Measurements from ENCODE around the gene C1orf21.

C1orf21 gene

GRCh38 chr1:184513966-184514365 is 127.1 kb downstream of the C1orf21 start:
- DNase-seq (ENCODE audit: low read depth) = peak; percentile 80

GRCh38 chr1:184514447-184514846 is 127.6 kb downstream of the C1orf21 start:
- peak; percentile 7 for DNase-seq (ENCODE audit: low read depth)

GRCh38 chr1:184517130-184517529 is 130.3 kb downstream of the C1orf21 start:
- DNase-seq (ENCODE audit: low read depth) = no peak

- no peak for DNase-seq (ENCODE audit: low read depth)
Measured at GRCh38 chr1:184518736-184519357, 132.0 kb downstream of the C1orf21 start.

GRCh38 chr1:184520336-184520735 is 133.5 kb downstream of the C1orf21 start:
- DNase-seq (ENCODE audit: low read depth) = peak; percentile 14

- peak; percentile 48 for DNase-seq (ENCODE audit: low read depth)
Measured at GRCh38 chr1:184524248-184524647, 137.4 kb downstream of the C1orf21 start.

- DNase-seq (ENCODE audit: low read depth) = no peak
Measured at GRCh38 chr1:184527402-184527801, 140.6 kb downstream of the C1orf21 start.

- no peak for DNase-seq (ENCODE audit: low read depth)
Measured at GRCh38 chr1:184530226-184530625, 143.4 kb downstream of the C1orf21 start.

GRCh38 chr1:184531296-184531695 is 144.5 kb downstream of the C1orf21 start:
- DNase-seq (ENCODE audit: low read depth) = peak; percentile 66

- peak; percentile 26 for DNase-seq (ENCODE audit: low read depth)
Measured at GRCh38 chr1:184532199-184532598, 145.4 kb downstream of the C1orf21 start.

GRCh38 chr1:184533049-184533448 is 146.2 kb downstream of the C1orf21 start:
- DNase-seq (ENCODE audit: low read depth) = no peak

- no peak for DNase-seq (ENCODE audit: low read depth)
Measured at GRCh38 chr1:184533915-184534314, 147.1 kb downstream of the C1orf21 start.

- no peak for DNase-seq (ENCODE audit: low read depth)
Measured at GRCh38 chr1:184534690-184535089, 147.9 kb downstream of the C1orf21 start.

GRCh38 chr1:184535191-184535970 is 148.6 kb downstream of the C1orf21 start:
- peak; percentile 62 for DNase-seq (ENCODE audit: low read depth)

GRCh38 chr1:184536246-184536985 is 149.6 kb downstream of the C1orf21 start:
- no peak for DNase-seq (ENCODE audit: low read depth)

GRCh38 chr1:184539580-184539979 is 152.8 kb downstream of the C1orf21 start:
- no peak for DNase-seq (ENCODE audit: low read depth)

- no peak for DNase-seq (ENCODE audit: low read depth)
Measured at GRCh38 chr1:184541537-184542152, 154.8 kb downstream of the C1orf21 start.

GRCh38 chr1:184542291-184542690 is 155.5 kb downstream of the C1orf21 start:
- DNase-seq (ENCODE audit: low read depth) = no peak

- peak; percentile 80 for DNase-seq (ENCODE audit: low read depth)
Measured at GRCh38 chr1:184545601-184546000, 158.8 kb downstream of the C1orf21 start.

GRCh38 chr1:184552446-184552845 is 165.6 kb downstream of the C1orf21 start:
- no peak for DNase-seq (ENCODE audit: low read depth)

- no peak for DNase-seq (ENCODE audit: low read depth)
Measured at GRCh38 chr1:184553845-184554244, 167.0 kb downstream of the C1orf21 start.

All from EH (cell line).